ENCODE measurements around the gene UFD1.
"Not testable (repeated sequence)": the region's sequence is repeated elsewhere in the genome, so short reads cannot be mapped to it uniquely, and the experiment has no call there.

UFD1 gene

DNA sequence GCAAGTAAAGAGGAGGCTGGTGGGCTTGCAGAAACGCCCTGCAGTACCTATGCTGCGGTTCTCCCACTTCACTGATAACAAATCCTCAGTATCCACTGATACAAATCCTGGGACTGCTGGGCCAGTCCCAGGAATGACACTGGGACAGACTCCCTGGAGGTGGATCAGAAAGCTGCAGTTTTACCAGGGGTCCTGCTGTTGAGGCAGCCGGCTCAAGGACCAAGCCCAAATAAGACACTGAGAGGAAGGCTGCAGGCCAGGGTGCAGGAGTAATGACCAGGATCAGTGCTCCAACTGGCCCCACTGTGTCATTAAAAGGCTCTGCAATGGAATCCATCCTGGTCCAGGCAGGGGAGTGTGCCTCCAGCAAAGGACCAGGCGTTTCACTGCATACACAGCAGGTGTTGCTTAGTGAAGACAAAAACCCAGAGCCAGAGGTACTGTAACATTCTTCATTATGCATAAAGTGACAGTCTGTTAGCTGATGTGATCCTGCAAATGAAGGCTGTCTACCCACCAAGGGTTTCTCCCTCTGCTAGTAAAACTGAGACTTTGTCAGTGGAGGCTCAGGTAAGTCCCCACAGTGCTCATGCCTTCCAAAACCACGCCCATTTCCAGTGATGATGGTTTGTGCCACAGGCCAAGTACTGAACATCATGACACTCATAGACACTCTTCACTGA is 30.1 kb downstream of the UFD1 start:
- no peak for DNase-seq (ENCODE audit: low read depth)
- TF ChIP-seq, protein P1, sequence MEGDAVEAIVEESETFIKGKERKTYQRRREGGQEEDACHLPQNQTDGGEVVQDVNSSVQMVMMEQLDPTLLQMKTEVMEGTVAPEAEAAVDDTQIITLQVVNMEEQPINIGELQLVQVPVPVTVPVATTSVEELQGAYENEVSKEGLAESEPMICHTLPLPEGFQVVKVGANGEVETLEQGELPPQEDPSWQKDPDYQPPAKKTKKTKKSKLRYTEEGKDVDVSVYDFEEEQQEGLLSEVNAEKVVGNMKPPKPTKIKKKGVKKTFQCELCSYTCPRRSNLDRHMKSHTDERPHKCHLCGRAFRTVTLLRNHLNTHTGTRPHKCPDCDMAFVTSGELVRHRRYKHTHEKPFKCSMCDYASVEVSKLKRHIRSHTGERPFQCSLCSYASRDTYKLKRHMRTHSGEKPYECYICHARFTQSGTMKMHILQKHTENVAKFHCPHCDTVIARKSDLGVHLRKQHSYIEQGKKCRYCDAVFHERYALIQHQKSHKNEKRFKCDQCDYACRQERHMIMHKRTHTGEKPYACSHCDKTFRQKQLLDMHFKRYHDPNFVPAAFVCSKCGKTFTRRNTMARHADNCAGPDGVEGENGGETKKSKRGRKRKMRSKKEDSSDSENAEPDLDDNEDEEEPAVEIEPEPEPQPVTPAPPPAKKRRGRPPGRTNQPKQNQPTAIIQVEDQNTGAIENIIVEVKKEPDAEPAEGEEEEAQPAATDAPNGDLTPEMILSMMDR (conservative IDR thresholded peaks at IDR 0.05; ENCODE audit: low read depth, low read length) = no peak
- peak overlapping the region; percentile 88 for H3K4me3 ChIP-seq (ENCODE audit: low read length)

DNA sequence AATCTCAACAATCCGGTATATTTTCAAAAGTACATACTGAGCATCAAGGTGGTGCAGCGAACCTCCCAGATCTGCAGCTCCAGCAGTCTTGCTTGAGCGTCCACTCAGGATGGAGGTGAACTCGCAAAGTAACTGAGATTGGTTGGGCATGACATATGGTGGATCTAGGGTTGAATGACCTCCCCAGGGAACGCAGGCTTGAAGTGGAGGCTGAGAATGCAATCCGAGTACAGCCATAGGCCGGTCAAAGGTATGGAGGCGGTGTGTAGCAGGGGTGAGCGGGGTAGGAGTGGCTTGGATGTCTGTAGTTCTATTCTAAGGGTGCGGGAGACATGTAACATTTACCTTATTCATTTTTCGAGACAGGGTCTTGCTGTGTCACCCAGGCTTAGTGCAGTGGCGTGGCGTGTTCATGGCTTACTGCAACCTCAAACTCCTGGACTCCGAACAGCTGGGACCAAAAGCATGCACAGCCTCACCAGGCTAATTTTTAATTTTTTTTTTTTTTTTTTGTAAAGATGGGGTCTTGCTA is 30.9 kb downstream of the UFD1 start:
- TF ChIP-seq, protein P1 (conservative IDR thresholded peaks at IDR 0.05; ENCODE audit: low read depth, low read length) = no peak

DNA sequence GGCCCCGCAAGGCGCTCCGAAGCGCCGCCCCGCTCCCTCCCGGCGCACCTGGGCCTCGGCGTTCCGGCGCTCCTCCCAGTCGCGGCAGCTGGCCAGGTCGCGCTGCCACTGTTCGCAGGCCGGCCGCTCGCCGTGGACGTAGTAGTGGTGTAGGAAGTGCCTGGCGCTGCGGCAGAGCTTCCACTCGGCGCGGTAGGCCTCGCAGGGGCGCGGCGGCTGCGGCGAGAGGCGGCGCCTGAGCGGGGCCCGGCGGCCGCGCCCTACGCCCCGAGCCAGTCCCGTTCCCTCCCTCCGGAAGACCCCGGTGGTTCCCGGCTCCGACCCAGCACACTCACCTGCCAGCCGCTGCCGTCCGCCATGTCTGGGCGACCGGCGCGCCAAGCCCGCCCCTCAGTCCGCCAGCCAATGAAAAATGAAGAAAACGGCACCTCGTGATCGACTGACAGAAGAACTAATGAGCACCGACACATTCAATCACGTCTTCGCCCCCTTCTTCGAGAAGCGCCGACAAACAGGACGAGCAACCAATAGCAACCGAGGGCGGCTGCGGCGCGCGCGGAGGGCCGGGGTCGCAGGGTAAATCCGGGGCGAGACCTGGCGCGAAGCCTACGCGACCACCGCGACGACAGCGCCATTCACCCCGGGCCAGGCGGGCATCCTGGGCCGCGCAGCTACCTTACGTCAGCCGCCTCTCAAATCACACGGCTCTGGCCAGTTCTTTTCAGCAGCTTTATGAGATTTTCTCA is 31.5 kb downstream of the UFD1 start, which contains the start of gene C22orf39:
Gene C22orf39 (minus strand): TSS at position 382 of the 746 bp plus-strand sequence. CDS start 23 bp downstream, at position 359.
- TF ChIP-seq, protein P1 (conservative IDR thresholded peaks at IDR 0.05; ENCODE audit: low read depth, low read length) = no peak
- H3K4me3 ChIP-seq (ENCODE audit: low read length) = peak within 1 kb of the TSS; percentile 88
- peak; percentile 82 for DNase-seq (ENCODE audit: low read depth)

More for the DNA sequence above, 30.9 kb downstream of the UFD1 start:
- no peak for DNase-seq (ENCODE audit: low read depth)
- peak overlapping the region; percentile 88 for H3K4me3 ChIP-seq (ENCODE audit: low read length)

DNA sequence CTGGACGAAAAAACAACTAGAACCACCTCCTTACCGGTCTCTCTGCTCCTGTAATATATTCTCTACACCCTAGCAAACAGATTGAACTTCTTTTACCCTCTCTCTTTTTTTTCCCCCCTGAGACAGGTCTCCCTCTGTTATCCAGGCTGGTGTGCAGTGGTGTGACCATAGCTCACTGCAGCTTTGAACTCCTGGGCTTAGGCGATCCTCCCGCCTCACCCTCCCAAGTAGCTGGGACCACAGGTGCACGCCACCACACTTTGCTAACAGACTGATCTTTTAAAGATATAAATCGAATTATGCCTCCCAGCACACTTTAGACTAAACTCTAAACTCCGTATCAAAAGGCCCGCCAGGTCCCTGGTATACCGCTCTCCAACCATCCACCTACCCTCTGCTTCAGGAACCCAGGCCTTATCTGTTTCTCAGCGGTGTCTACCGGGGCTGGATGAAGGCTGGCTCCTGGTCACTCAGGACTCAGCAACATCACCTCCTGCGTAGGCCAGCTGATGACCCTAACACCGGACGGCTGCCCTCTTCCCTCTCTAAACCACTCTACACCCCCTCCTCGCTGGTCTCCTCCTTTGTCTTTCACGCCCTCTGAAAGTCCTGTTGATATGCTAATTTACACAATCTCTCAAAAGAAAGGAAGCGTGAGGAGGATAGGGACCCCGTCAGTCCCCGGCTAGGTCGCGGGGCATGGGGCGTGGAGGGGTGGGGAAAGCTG is 32.2 kb downstream of the UFD1 start:
- no peak for DNase-seq (ENCODE audit: low read depth)
- H3K4me3 ChIP-seq (ENCODE audit: low read length) = peak overlapping the region; percentile 88
- TF ChIP-seq, protein P1 (conservative IDR thresholded peaks at IDR 0.05; ENCODE audit: low read depth, low read length) = no peak

DNA sequence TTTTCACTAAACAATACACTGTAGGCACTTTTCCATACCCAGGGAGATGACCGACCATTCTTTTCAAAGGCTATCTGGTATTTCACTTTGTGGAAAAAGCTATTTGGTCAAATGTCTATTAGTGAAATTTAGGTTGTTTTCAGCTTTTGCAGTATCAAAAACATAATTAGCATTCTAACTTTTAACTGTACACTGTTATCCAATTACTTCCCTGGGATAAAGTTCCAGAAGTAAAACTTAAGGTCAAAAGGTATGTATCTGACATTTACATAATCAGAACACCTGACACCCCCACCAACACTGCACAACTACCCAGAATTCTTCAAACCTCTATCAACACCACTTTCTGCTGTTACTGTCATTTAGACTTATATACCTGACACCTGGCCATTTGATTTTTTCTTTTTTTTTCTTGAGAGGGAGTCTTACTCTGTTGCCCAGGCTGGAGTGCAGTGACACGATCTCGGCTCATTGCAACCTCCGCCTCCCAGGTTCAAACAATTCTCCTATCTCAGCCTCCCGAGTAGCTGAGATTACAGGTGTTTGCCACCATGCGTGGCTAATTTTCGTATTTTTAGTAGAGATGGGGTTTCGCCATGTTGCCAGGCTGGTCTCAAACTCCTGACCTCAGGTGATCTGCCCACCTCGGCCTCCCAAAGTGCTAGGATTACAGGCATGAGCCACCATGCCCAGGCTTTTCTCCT is 33.6 kb downstream of the UFD1 start:
- H3K4me3 ChIP-seq (ENCODE audit: low read length); DNase-seq (ENCODE audit: low read depth): not testable (repeated sequence)

DNA sequence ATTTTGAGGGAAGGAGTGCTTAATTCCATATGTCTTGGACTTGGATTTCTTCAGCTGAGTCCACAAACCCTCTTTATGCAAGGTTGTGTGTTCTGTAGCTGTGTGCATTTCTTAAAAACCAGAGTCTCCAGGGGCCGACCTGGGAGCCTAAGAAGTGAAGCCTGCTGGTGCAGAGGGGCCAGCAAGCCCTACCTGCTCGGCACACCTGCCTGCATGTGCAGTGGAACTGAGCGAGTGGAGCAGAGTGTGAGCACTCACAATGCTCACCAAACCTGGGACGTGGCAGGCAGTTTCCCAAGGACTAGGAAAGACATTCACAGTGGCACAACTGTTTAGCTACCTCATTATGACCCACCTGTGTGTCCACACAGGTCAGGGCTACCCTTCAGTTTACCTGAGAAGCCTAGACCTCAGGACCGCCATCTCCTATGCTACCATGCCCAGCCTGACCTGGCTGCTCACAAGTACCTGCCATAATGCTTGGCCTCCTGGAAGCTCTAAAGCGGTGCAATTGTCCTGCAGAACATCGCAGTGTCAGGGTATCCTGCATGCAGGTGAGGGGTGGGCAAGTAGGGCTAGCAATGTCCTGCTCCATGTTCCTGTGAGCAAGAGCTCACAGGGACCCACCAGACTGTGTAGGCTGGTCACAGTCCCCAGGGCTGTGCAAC is 35.3 kb downstream of the UFD1 start:
- H3K4me3 ChIP-seq (ENCODE audit: low read length) = no peak overlapping the region
- DNase-seq (ENCODE audit: low read depth) = no peak
- TF ChIP-seq, protein P1 (conservative IDR thresholded peaks at IDR 0.05; ENCODE audit: low read depth, low read length) = no peak

All from retinal pigment epithelial cell (primary cell).